ENCODE measurements around the gene FGF14. TPM values are rescaled to one million over a fixed set of nuclear protein-coding genes. Genes with fewer than 3 reads are reported as not detected.
"Not testable (repeated sequence)": the region's sequence is repeated elsewhere in the genome, so short reads cannot be mapped to it uniquely, and the experiment has no call there.

FGF14 gene
- total RNA-seq, 1 donor from 2014 or later, result 2.0 TPM

DNA sequence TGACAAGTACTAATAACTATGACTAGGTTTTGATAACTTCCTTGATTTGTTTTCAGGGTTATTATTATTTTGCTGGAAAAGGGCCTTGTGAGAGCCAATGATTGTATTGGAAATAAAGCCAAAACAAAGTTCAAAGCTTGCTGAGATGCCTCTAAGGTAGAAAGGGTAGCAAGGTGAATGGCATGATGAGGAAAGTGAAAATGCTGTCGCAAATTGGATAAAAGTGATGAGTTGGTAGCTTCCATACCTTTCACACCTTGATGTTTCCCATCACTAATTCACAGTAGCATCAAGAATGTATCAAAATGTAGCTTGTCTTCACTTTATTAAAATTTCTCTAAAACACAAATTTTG lies 259.4 kb downstream of the FGF14 start:
- no peak overlapping the region for H3K4me3 ChIP-seq
- no peaks in the 10 kb centered on the region for H3K9me3 ChIP-seq
- ATAC-seq, result no peak
- H3K27me3 ChIP-seq, result no peaks in the 10 kb centered on the region
- H3K4me1 ChIP-seq, result no peaks in the 10 kb centered on the region
- no peaks in the 10 kb centered on the region for H3K36me3 ChIP-seq
- TF ChIP-seq, protein P1, sequence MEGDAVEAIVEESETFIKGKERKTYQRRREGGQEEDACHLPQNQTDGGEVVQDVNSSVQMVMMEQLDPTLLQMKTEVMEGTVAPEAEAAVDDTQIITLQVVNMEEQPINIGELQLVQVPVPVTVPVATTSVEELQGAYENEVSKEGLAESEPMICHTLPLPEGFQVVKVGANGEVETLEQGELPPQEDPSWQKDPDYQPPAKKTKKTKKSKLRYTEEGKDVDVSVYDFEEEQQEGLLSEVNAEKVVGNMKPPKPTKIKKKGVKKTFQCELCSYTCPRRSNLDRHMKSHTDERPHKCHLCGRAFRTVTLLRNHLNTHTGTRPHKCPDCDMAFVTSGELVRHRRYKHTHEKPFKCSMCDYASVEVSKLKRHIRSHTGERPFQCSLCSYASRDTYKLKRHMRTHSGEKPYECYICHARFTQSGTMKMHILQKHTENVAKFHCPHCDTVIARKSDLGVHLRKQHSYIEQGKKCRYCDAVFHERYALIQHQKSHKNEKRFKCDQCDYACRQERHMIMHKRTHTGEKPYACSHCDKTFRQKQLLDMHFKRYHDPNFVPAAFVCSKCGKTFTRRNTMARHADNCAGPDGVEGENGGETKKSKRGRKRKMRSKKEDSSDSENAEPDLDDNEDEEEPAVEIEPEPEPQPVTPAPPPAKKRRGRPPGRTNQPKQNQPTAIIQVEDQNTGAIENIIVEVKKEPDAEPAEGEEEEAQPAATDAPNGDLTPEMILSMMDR (IDR thresholded peaks at IDR 0.05), result no peak
- no peak for DNase-seq
- no peak overlapping the region for H3K27ac ChIP-seq
- intact Hi-C loops (cut with DNase I), result no loop called here

GRCh38 chr13:102141625-102142472 lies 260.0 kb downstream of the FGF14 start:
- no peaks in the 10 kb centered on the region for H3K9me3 ChIP-seq
- DNase-seq (no peak), ATAC-seq (no peak)
- TF ChIP-seq, protein P1 (IDR thresholded peaks at IDR 0.05), result peak; percentile 73
- H3K36me3 ChIP-seq, result no peaks in the 10 kb centered on the region
- H3K4me1 ChIP-seq, result no peaks in the 10 kb centered on the region
- H3K4me3 ChIP-seq, result no peak overlapping the region
- H3K27ac ChIP-seq, result no peak overlapping the region
- H3K27me3 ChIP-seq, result no peaks in the 10 kb centered on the region
- intact Hi-C loops (cut with DNase I), result no loop called here

GRCh38 chr13:102139626-102140025 lies 262.2 kb downstream of the FGF14 start:
- intact Hi-C loops (cut with DNase I), result no loop called here
- no peak for ATAC-seq

GRCh38 chr13:102138635-102139190 lies 263.1 kb downstream of the FGF14 start:
- TF ChIP-seq, protein P1 (IDR thresholded peaks at IDR 0.05), result no peak
- ATAC-seq (no peak), DNase-seq (no peak)
- Histone ChIP-seq H3K27ac (no peak overlapping the region), H3K4me1 (no peaks in the 10 kb centered on the region), H3K9me3 (no peaks in the 10 kb centered on the region), H3K4me3 (no peak overlapping the region), H3K27me3 (no peaks in the 10 kb centered on the region), H3K36me3 (no peaks in the 10 kb centered on the region)
- intact Hi-C loops (cut with DNase I), result no loop called here

More at GRCh38 chr13:102139626-102140025, 262.2 kb downstream of the FGF14 start:
- Histone ChIP-seq H3K36me3 (no peaks in the 10 kb centered on the region), H3K27me3 (no peaks in the 10 kb centered on the region), H3K27ac (no peak overlapping the region), H3K4me3 (no peak overlapping the region), H3K9me3 (no peaks in the 10 kb centered on the region), H3K4me1 (no peaks in the 10 kb centered on the region)
- TF ChIP-seq, protein P1 (IDR thresholded peaks at IDR 0.05), result no peak
- DNase-seq, result no peak

DNA sequence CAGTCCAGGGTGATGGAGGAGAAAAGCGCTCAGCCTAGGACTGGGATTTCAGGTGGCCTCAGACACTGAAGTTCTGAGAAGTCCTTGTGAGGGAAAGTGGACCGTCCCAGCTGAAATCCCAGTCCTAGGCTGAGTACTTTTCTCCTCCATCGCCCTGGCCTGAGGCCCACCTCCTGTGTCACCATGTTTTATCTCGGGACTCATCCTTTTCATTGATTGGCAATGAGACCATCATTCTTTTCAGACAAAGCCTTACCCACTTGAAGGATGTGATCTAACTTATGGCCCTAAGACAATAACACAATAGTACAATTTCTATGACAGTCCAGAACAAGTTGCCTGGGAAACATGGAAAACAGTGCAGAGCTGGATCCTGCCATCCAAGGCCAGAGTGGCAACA lies 263.9 kb downstream of the FGF14 start:
- H3K4me1 ChIP-seq; ATAC-seq; H3K36me3 ChIP-seq; H3K27ac ChIP-seq; intact Hi-C loops (cut with DNase I); DNase-seq; H3K27me3 ChIP-seq; H3K4me3 ChIP-seq; H3K9me3 ChIP-seq: not testable (repeated sequence)

- DNase-seq (no peak), ATAC-seq (no peak)
- intact Hi-C loops (cut with DNase I), result no loop called here
- H3K27ac ChIP-seq, result no peak overlapping the region
- H3K9me3 ChIP-seq, result no peaks in the 10 kb centered on the region
- H3K4me3 ChIP-seq, result no peak overlapping the region
- TF ChIP-seq, protein P1 (IDR thresholded peaks at IDR 0.05), result no peak
- no peaks in the 10 kb centered on the region for H3K27me3 ChIP-seq
- no peaks in the 10 kb centered on the region for H3K36me3 ChIP-seq
- H3K4me1 ChIP-seq, result no peaks in the 10 kb centered on the region
Observed at GRCh38 chr13:102136735-102137296, 265.0 kb downstream of the FGF14 start.
